Panc1 (cell line): ENCODE measurements around the gene ANKH. TPM values are rescaled to one million over a fixed set of nuclear protein-coding genes. Genes with fewer than 3 reads are reported as not detected.
"Not testable (repeated sequence)": the region's sequence is repeated elsewhere in the genome, so short reads cannot be mapped to it uniquely, and the experiment has no call there.

Source experiments
- ATAC-seq: fragments of 200-7000 bp; cut with Tn5 transposase; 2 replicates; pipeline ENCODE4 v1.9.1; 2020; ENCODE audit warnings: mild to moderate bottlenecking, moderate library complexity
- BruUV-seq: library from RNA; stranded (reverse); fragments of 400-500 nt; replicated peaks from 2 replicates; lab custom pipeline; 2021; lab: Mats Ljungman, UMichigan
- CTCF ChIA-PET: fragments of 300-600 bp; sonication (Branson Sonifier 250); formaldehyde crosslinking; loops from one replicate; lab custom pipeline; 2022; ENCODE audit warnings: antibody characterized with exemption; lab: Charles Lee
- POLR2A ChIA-PET: fragments of 300-600 bp; sonication (Branson Sonifier 250); formaldehyde crosslinking; loops from one replicate; lab custom pipeline; 2022; ENCODE audit warnings: antibody characterized with exemption; lab: Charles Lee
- DNase-seq: peaks from one replicate; pipeline ENCODE4 v3.0.0-alpha.2; 2010; ENCODE audit warnings: low read depth, low spot score
- H3K27ac ChIP-seq: 2 replicates; pipeline ENCODE4 v1.5.1; 2011; ENCODE audit warnings: mild to moderate bottlenecking, low read length, inconsistent platforms
- H3K27me3 ChIP-seq: fragments of 200-500 bp; sonication (Bioruptor generic); 2 replicates; pipeline ENCODE4 v1.6.0; 2014; ENCODE audit warnings: low read length, inconsistent platforms; ENCODE audit not compliant: control insufficient read depth, insufficient read depth
- H3K36me3 ChIP-seq: fragments of 200-500 bp; sonication (Bioruptor generic); 2 replicates; pipeline ENCODE4 v1.5.1; 2014; ENCODE audit warnings: inconsistent platforms, mild to moderate bottlenecking, low read length, moderate library complexity; ENCODE audit not compliant: control insufficient read depth, insufficient read depth
- H3K4me1 ChIP-seq: 2 replicates; pipeline ENCODE4 v1.5.1; 2011; ENCODE audit warnings: inconsistent platforms, mild to moderate bottlenecking, low read length, moderate library complexity; ENCODE audit not compliant: control insufficient read depth, insufficient read depth
- H3K4me3 ChIP-seq, 2 experiments: 2 replicates each; pipeline ENCODE4 v1.5.1; 2011 to 2012; ENCODE audit warnings: low read depth in 2 of 2, low read length in 2 of 2, mild to moderate bottlenecking in 2 of 2, inconsistent platforms in 1 of 2, moderate library complexity in 1 of 2
- H3K9me3 ChIP-seq: fragments of 200-500 bp; sonication (Bioruptor generic); 2 replicates; pipeline ENCODE4 v1.5.1; 2014; ENCODE audit warnings: low read depth, mild to moderate bottlenecking, inconsistent platforms, low read length, moderate library complexity; ENCODE audit not compliant: control insufficient read depth, insufficient read depth
- CTCF ChIP-seq: fragments of 450-650 bp; IDR thresholded peaks from 2 replicates; pipeline ENCODE4 v1.5.1; 2017; ENCODE audit warnings: mild to moderate bottlenecking
- POLR2AphosphoS5 ChIP-seq: IDR thresholded peaks from 2 replicates; pipeline ENCODE4 v1.6.1; 2012; ENCODE audit warnings: mild to moderate bottlenecking, low read depth, low read length, moderate library complexity
- REST ChIP-seq, 2 experiments: IDR thresholded peaks; 2 replicates each; pipeline ENCODE4 v1.6.1; 2011 to 2012; ENCODE audit warnings: low read depth in 2 of 2, control low read depth in 1 of 2, low read length in 1 of 2, mild to moderate bottlenecking in 1 of 2, moderate library complexity in 1 of 2; ENCODE audit not compliant: insufficient read depth in 1 of 2
- SIN3A ChIP-seq: IDR thresholded peaks from 2 replicates; pipeline ENCODE4 v1.6.1; 2012; ENCODE audit warnings: low read depth, mild to moderate bottlenecking, low read length, moderate library complexity, borderline replicate concordance; ENCODE audit not compliant: insufficient read depth
- TCF7L2 ChIP-seq: IDR thresholded peaks from 2 replicates; pipeline ENCODE4 v1.6.1; 2011; ENCODE audit warnings: mild to moderate bottlenecking, low read depth, low read length, inconsistent platforms
- in situ Hi-C: cut with HindIII; loops from 2 replicates; pipeline ENCODE4 v1.10.0; 2016; ENCODE audit warnings: low sequenced_read_pairs, low pct_unique_long_range_greater_than_20kb
- intact Hi-C: fragments of 100-400 bp; cut with micrococcal nuclease; formaldehyde crosslinking; loops from one replicate; pipeline ENCODE4 v1.10.0; 2022; ENCODE audit not compliant: unreplicated experiment
- total RNA-seq: library from RNA; stranded (reverse); gene quantifications from one replicate; pipeline ENCODE4 v1.2.1, GENCODE V29; 2021; ENCODE audit not compliant: unreplicated experiment

ANKH gene
- total RNA-seq, 1 experiment from 2014 or later = 11.2 TPM

DNA sequence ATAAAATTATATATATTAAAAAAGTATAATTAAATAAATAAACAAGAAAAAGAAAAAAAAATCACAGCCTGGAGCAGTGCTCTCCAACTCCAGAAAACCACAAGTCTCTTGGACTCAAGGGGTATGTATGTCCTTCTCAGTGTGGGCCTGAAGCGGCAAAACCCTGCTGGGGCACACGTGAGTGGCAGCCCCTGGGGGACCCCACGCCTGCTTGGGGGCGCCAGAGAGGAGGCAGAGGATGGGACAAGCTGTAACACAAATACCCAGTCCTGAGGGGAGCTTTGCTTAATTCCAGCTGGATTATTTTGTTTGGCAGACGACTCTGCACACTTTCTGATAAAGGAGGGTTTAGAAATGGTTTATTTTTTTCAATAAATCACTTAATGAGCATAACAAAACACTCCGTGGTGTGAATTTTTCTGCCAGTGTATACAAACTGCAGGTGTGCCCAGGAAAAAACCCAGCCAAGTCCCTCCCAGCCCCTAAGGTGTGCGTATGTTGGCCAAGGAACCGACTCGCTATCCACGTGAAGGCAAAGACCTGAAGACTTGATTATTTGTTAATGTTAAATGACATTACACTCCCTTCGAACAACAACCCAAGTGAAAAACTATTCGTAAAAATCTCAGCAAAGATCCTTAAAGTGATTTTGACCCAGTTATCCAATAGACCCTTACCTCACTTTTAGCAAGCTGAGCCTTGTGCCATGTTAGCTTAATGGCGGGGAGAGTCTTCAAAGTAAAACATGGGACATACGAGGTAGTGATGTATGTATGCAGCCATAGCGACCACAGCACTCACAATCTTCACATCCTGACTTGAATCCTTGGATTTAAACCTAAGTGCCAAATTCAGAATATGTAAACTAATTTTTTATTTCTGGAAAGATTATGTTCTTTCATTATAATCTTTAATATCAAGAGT is 32.9 kb downstream of the ANKH start:
- Histone ChIP-seq H3K4me3 (no peak overlapping the region), H3K4me1 (no peaks in the 10 kb centered on the region), H3K27me3 (no peaks in the 10 kb centered on the region; the same call in 1 of the 2 replicates), H3K27ac (no peak overlapping the region), H3K36me3 (no peaks in the 10 kb centered on the region), H3K9me3 (no peaks in the 10 kb centered on the region)
- ATAC-seq = no peak
- no peak for DNase-seq
- in situ Hi-C loops = no loop called here
- no TSS peak for BruUV-seq
- ChIA-PET CTCF (no interaction called here), POLR2A (no interaction called here)
- TF ChIP-seq CTCF (0 out of 2 replicates have a peak, but pooled peaks have one; percentile 2), TCF7L2 (no peak)
- intact Hi-C loops = no loop called here

DNA sequence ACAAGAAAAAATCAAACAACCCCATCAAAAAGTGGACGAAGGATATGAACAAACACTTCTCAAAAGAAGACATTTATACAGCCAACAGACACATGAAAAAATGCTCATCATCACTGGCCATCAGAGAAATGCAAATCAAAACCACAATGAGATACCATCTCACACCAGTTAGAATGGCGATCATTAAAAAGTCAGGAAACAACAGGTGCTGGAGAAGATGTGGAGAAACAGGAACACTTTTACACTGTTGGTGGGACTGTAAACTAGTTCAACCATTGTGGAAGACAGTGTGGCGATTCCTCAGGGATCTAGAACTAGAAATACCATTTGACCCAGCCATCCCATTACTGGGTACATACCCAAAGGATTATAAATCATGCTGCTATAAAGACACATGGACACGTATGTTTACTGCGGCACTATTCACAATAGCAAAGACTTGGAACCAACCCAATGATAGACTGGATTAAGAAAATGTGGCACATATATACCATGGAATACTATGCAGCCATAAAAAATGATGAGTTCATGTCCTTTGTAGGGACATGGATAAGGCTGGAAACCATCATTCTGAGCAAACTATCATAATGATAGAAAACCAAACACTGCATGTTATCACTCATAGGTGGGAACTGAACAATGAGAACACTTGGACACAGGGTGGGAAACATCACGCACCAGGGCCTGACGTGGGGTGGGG is 34.0 kb downstream of the ANKH start:
- H3K9me3 ChIP-seq, H3K27ac ChIP-seq, POLR2A ChIA-PET, BruUV-seq, H3K27me3 ChIP-seq, H3K4me1 ChIP-seq, ATAC-seq, DNase-seq, CTCF ChIA-PET, in situ Hi-C loops, H3K36me3 ChIP-seq, intact Hi-C loops, H3K4me3 ChIP-seq: not testable (repeated sequence)

- in situ Hi-C loops (no loop called here), intact Hi-C loops (no loop called here)
- H3K36me3 ChIP-seq = no peaks in the 10 kb centered on the region
- no TSS peak for BruUV-seq
- H3K27me3 ChIP-seq = no peaks in the 10 kb centered on the region
- POLR2A ChIA-PET = no interaction called here
- H3K27ac ChIP-seq = no peak overlapping the region
- TF ChIP-seq TCF7L2 (no peak), REST (IDR thresholded peaks at IDR 0.05; ENCODE audit: insufficient read depth in 1 of 2, low read depth in 2 of 2, low read length in 1 of 2) (no peak), POLR2AphosphoS5 (no peak), SIN3A (no peak), CTCF (no peak)
- H3K4me3 ChIP-seq = no peak overlapping the region
- no peak for DNase-seq
- CTCF ChIA-PET = no interaction called here
- no peak for ATAC-seq
- H3K4me1 ChIP-seq = no peaks in the 10 kb centered on the region
- H3K9me3 ChIP-seq = no peaks in the 10 kb centered on the region
These were observed 36.7 kb downstream of the ANKH start for GRCh38 chr5:14834584-14835550.
